Activated T-cell treated with anti-CD3 and anti-CD28 coated beads, Interleukin-2, amount 50 U/mL, for 4 hours (primary cell): ENCODE data around the gene SBF1. TPM values are rescaled to one million over a fixed set of nuclear protein-coding genes. Genes with fewer than 3 reads are reported as not detected.
"Not testable (repeated sequence)": the region's sequence is repeated elsewhere in the genome, so short reads cannot be mapped to it uniquely, and the experiment has no call there.

Experiments used
- ATAC-seq, 2 donors: fragments of 200-7000 bp; cut with Tn5 transposase; one replicate each; pipeline ENCODE4 v1.10.0; 2021
- DNase-seq: peaks from one replicate; pipeline ENCODE4 v3.0.0-alpha.2; 2020
- H3K27me3 Mint-ChIP-seq: one replicate; pipeline ENCODE4 v1.8.0; 2021; ENCODE audit warnings: low read depth, mixed read lengths
- H3K36me3 Mint-ChIP-seq: one replicate; pipeline ENCODE4 v1.8.0; 2022; ENCODE audit warnings: mixed read lengths; ENCODE audit not compliant: insufficient read depth
- H3K4me1 Mint-ChIP-seq: one replicate; pipeline ENCODE4 v1.8.0; 2021; ENCODE audit warnings: low read depth, mixed read lengths
- H3K4me3 Mint-ChIP-seq: one replicate; pipeline ENCODE4 v1.8.0; 2021; ENCODE audit warnings: mild to moderate bottlenecking, moderate library complexity, mixed read lengths
- H3K9me3 Mint-ChIP-seq: one replicate; pipeline ENCODE4 v1.8.0; 2021; ENCODE audit warnings: mixed read lengths
- total RNA-seq, 3 donors: library from RNA; stranded (reverse); gene quantifications; one replicate each; pipeline ENCODE4 v1.2.1, GENCODE V29; 2021

Gene SBF1
- total RNA-seq, 3 donors from 2014 or later: 128 to 130 (median 129) TPM

DNA sequence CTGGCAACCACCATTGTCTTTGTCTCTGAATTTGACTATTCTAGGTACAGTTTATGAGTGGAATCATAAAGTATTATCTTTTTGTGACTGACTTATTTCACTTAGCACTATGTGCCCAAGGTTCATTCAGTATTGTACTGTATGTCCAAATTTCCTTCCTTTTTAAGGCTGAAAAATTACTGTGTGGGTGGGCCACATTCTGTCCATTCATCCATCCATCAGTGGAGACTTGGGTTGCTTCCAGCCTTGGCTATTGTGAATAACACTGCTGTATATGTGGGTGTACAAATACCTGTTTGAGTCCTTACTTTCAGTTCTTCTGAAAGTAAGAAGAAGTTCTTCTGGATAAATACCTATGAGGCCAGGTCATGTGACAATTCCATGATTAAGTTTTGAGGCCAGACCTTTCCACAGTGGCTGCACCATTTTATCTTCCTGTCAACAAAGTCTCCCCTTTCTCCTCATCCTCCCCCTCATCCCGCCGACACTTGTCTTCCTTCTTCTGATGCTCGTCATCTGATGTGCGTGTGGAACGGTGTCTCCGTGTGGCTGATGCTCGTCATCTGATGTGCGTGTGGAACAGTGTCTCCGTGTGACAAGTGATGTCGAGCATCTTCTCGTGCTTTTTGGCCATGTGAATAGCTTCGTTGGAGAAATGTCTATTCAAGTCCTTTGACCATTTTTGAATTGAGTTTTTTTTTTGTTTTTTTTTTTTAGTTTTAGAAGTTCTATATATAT is 49.5 kb downstream of the SBF1 start:
- ATAC-seq (no peak), DNase-seq (no peak)
- Mint-ChIP-seq H3K36me3 (peaks cover 28% of the 10 kb centered on the region), H3K9me3 (no peaks in the 10 kb centered on the region), H3K27me3 (no peaks in the 10 kb centered on the region), H3K4me1 (peaks cover 1% of the 10 kb centered on the region), H3K4me3 (no peak overlapping the region)

DNA sequence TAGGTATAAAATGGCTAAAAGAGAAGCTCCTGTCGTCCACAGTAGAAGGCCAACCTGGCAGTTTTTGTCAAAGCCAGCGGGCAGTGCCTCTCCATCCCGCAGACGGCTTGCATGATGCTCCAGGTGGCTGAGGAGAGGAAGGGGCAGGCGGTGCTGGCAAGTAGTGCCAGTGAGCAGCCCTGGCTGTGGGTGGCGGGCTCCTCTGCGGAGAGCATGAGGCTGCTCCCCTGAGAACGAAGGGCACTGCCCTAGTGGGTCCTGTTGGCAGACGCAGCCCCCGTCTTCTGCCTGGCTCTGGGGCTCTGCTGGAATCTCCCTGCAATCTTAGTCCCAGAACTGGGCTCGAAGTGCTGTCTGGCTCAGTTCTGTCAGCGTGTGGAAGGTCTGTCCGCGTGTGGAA is 50.9 kb downstream of the SBF1 start:
- Mint-ChIP-seq H3K27me3 (no peaks in the 10 kb centered on the region), H3K36me3 (peaks cover 35% of the 10 kb centered on the region), H3K4me3 (no peak overlapping the region), H3K4me1 (peaks cover 1% of the 10 kb centered on the region), H3K9me3 (no peaks in the 10 kb centered on the region)
- no peak for ATAC-seq
- no peak for DNase-seq

- H3K4me1 Mint-ChIP-seq: peaks cover 1% of the 10 kb centered on the region
- ATAC-seq (no peak), DNase-seq (no peak)
- H3K4me3 Mint-ChIP-seq: no peak overlapping the region
- H3K27me3 Mint-ChIP-seq: no peaks in the 10 kb centered on the region
- H3K9me3 Mint-ChIP-seq: no peaks in the 10 kb centered on the region
- H3K36me3 Mint-ChIP-seq: peaks cover 35% of the 10 kb centered on the region
These were observed 51.6 kb downstream of the SBF1 start for GRCh38 chr22:50422961-50423815.

GRCh38 chr22:50422046-50422445 is 52.8 kb downstream of the SBF1 start:
- H3K36me3 Mint-ChIP-seq: peaks cover 37% of the 10 kb centered on the region
- no peaks in the 10 kb centered on the region for H3K9me3 Mint-ChIP-seq
- ATAC-seq: no peak
- H3K4me1 Mint-ChIP-seq: peaks cover 1% of the 10 kb centered on the region
- no peak for DNase-seq
- no peaks in the 10 kb centered on the region for H3K27me3 Mint-ChIP-seq
- H3K4me3 Mint-ChIP-seq: no peak overlapping the region

- Mint-ChIP-seq H3K4me1 (peaks cover 1% of the 10 kb centered on the region), H3K9me3 (no peaks in the 10 kb centered on the region), H3K4me3 (no peak overlapping the region), H3K27me3 (no peaks in the 10 kb centered on the region), H3K36me3 (peaks cover 39% of the 10 kb centered on the region)
- no peak for ATAC-seq
- no peak for DNase-seq
These were observed 54.3 kb downstream of the SBF1 start for GRCh38 chr22:50420581-50420980.

DNA sequence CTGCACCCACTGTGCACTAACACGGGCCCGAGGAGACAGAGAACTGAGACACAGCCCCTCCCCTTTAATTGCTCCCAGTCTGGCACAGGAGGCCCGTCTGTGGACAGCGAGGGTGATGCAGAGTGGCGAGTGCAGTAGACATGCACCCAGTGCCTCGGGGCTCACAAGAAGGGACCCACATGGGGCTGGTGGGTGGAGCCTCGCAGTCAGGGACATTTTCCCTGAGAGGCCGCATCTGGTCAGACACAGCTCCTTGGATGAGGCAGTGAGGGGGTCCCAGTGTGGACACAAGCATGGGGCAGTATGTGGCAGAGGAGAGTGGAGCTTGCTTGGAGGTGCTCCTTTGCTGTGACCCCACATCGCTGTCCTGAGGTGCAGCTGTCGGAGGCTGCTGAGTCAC is 54.8 kb downstream of the SBF1 start:
- peaks cover 37% of the 10 kb centered on the region for H3K36me3 Mint-ChIP-seq
- DNase-seq (no peak), ATAC-seq (no peak)
- no peaks in the 10 kb centered on the region for H3K4me1 Mint-ChIP-seq
- no peaks in the 10 kb centered on the region for H3K27me3 Mint-ChIP-seq
- no peaks in the 10 kb centered on the region for H3K9me3 Mint-ChIP-seq
- H3K4me3 Mint-ChIP-seq: no peak overlapping the region

DNA sequence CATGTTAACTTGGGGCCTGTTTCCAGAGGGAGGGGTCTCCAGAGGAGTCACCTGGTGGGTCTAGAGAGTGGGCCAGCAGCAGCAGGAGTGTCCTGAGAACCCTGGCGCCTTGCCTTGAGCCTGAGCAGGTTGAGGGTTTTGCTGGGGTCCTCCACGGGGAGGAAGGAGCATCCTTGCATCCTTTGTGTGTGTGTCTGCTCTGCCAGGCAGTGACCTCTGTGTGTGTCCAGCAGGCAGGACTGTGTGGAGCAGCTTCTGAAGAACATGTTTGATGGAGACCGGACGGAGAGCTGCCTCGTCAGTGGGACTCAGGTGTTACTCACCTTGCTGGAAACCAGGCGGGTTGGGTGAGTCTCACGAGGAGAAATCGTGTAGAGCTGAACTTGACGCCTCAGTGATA is 55.7 kb downstream of the SBF1 start:
- ATAC-seq: no peak
- Mint-ChIP-seq H3K36me3 (peaks cover 35% of the 10 kb centered on the region), H3K9me3 (no peaks in the 10 kb centered on the region), H3K4me1 (no peaks in the 10 kb centered on the region), H3K4me3 (no peak overlapping the region), H3K27me3 (no peaks in the 10 kb centered on the region)
- DNase-seq: no peak

DNA sequence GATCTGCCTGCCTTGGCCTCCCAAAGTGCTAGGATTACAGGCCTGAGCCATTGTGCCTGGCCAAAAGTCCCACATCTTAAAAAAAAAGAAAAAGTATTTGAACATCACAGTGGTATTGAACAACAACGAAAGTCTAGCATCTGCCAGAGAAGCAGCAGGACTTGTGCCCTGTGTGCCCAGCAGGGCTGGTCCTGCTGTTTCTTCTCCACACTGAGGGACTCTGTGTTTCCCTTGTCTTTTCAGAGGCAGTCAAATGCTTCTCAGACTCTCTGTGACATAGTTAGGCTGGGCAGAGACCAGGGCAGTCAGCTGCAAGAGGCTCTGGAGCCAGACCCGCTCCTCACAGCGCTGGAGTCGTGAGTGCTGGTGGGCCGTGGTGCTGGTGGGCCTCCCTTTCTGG is 56.2 kb downstream of the SBF1 start:
- Mint-ChIP-seq H3K4me3 (no peak overlapping the region), H3K36me3 (peaks cover 31% of the 10 kb centered on the region), H3K9me3 (no peaks in the 10 kb centered on the region), H3K4me1 (no peaks in the 10 kb centered on the region), H3K27me3 (no peaks in the 10 kb centered on the region)
- ATAC-seq: no peak
- no peak for DNase-seq

DNA sequence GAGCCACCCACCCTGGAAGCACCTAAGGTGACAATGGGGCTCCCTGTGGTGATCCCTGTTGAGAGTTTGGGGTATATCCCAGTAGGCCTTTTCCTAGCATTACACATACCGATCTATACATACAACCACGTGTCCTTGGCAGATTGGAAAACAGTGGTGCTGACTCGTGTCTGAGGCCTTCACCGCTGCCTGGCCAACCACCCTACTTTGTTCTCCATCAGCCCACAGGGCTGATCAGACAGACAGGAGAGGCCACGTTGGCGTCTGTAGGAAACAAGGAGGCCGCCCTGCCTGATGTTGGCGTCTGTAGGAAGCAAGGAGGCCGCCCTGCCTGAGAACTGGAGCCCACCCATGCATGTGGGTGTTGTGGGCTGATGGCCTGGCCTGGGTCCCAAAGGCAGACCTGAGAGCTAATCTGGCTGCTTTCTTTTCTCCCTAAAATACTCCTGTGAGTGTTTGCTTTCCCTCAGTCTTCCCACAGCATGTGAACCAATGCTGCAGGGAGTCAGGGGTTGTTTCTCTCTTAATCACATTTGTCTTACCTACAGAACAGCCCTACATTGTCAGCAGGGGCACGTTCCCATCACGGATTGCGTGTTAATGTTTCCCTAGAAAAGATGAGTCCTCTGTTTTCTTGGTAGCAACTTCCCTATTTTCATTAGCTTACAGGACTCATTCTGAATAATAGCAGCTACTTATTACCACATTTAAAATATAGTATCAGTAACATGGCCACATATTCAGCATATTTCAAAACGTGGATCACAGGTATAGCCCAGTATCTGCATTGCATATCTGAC is 57.2 kb downstream of the SBF1 start:
- ATAC-seq (no peak), DNase-seq (no peak)
- Mint-ChIP-seq H3K27me3 (no peaks in the 10 kb centered on the region), H3K4me3 (no peak overlapping the region), H3K4me1 (no peaks in the 10 kb centered on the region), H3K9me3 (no peaks in the 10 kb centered on the region), H3K36me3 (peaks cover 32% of the 10 kb centered on the region)

- Mint-ChIP-seq H3K9me3 (no peaks in the 10 kb centered on the region), H3K27me3 (no peaks in the 10 kb centered on the region), H3K4me3 (no peak overlapping the region), H3K36me3 (peaks cover 32% of the 10 kb centered on the region), H3K4me1 (no peaks in the 10 kb centered on the region)
- DNase-seq: no peak
- no peak for ATAC-seq
These were observed 57.8 kb downstream of the SBF1 start for GRCh38 chr22:50416996-50417395.

- Mint-ChIP-seq H3K4me1 (no peaks in the 10 kb centered on the region), H3K36me3 (peaks cover 28% of the 10 kb centered on the region)
These were observed 59.4 kb downstream of the SBF1 start for GRCh38 chr22:50415426-50415825.

GRCh38 chr22:50414476-50415248 is 60.2 kb downstream of the SBF1 start:
- Mint-ChIP-seq H3K36me3 (peaks cover 22% of the 10 kb centered on the region), H3K9me3 (no peaks in the 10 kb centered on the region), H3K4me1 (no peaks in the 10 kb centered on the region), H3K4me3 (no peak overlapping the region), H3K27me3 (no peaks in the 10 kb centered on the region)
- DNase-seq (no peak), ATAC-seq (no peak)

More at GRCh38 chr22:50415426-50415825, 59.4 kb downstream of the SBF1 start:
- H3K27me3 Mint-ChIP-seq: no peaks in the 10 kb centered on the region
- no peak overlapping the region for H3K4me3 Mint-ChIP-seq
- no peaks in the 10 kb centered on the region for H3K9me3 Mint-ChIP-seq
- no peak for DNase-seq
- ATAC-seq: no peak

DNA sequence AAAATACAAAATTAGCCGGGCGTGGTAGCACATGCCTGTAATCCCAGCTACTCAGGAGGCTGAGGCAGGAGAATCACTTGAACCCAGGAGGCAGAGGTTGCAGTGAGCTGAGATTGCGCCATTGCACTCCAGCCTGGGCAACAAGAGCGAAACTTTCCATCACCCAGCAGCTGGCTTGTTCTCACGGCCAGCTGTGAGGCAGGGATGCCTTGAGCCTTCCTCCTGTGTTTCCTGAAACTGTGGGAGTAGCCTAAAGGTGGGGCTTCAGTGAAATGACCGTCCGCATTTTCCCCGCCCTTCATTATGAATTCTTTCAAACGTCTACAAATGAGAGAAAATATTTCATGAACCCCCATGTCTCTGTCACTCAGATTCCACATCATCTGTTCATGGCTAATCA is 65.9 kb downstream of the SBF1 start:
- ATAC-seq, H3K4me1 Mint-ChIP-seq, H3K36me3 Mint-ChIP-seq, H3K9me3 Mint-ChIP-seq, H3K4me3 Mint-ChIP-seq, DNase-seq, H3K27me3 Mint-ChIP-seq: not testable (repeated sequence)

DNA sequence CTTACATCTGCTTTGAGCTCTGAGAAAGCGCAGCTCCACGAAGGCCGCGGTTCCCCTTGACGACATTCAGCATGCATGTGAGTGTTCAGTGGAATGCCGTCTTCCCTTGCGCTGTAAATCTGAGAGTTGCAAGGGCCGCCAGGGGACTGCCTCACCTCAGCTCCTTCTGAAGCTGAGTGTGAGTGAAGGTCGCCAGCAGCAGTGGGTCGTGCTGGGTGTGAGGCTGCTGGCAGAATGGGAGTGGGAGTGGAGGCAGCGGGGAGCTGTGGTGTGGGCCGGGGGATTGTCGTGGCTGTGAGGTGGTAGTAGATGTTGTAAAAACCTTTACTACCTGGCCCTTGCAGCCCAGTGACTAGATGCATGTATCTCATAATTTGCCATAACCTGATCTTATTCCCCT is 66.5 kb downstream of the SBF1 start:
- no peaks in the 10 kb centered on the region for H3K27me3 Mint-ChIP-seq
- H3K4me1 Mint-ChIP-seq: peaks cover 1% of the 10 kb centered on the region
- no peak for DNase-seq
- H3K9me3 Mint-ChIP-seq: no peaks in the 10 kb centered on the region
- H3K36me3 Mint-ChIP-seq: peaks cover 5% of the 10 kb centered on the region
- no peak for ATAC-seq
- H3K4me3 Mint-ChIP-seq: no peak overlapping the region
